HepG2 (cell line): ENCODE data around the gene AGPAT2. TPM values are rescaled to one million over a fixed set of nuclear protein-coding genes. Genes with fewer than 3 reads are reported as not detected.

Experiments
- AKAP8 ChIP-seq: sonication (generic); formaldehyde crosslinking; IDR thresholded peaks from 2 replicates; pipeline ENCODE4 v1.5.1; 2020; ENCODE audit warnings: mild to moderate bottlenecking, missing genetic modification reagents
- ARHGAP35 ChIP-seq: sonication (generic); formaldehyde crosslinking; IDR thresholded peaks from 2 replicates; pipeline ENCODE4 v1.9.0; 2022; ENCODE audit warnings: mild to moderate bottlenecking, inconsistent platforms, moderate library complexity, missing genetic modification reagents, borderline replicate concordance
- EEA1 ChIP-seq: sonication (generic); formaldehyde crosslinking; IDR thresholded peaks from 2 replicates; pipeline ENCODE4 v1.5.1; 2020; ENCODE audit warnings: mild to moderate bottlenecking, missing genetic modification reagents, borderline replicate concordance
- KLF16 ChIP-seq, 2 experiments: sonication (generic) in 1 of 2; formaldehyde crosslinking in 1 of 2; IDR thresholded peaks; 2 replicates each; pipeline versions ENCODE4 v1.6.1 to v1.8.0; 2016 to 2023; ENCODE audit warnings: missing genetic modification reagents in 2 of 2, missing compliant biosample characterization in 1 of 2
- MBNL3 ChIP-seq: fragments of 250-450 bp; sonication (Bioruptor Pico); conservative IDR thresholded peaks from 2 replicates; pipeline ENCODE4 v1.8.0; 2022; ENCODE audit warnings: mild to moderate bottlenecking, inconsistent platforms
- MEIS2 ChIP-seq: sonication (generic); formaldehyde crosslinking; IDR thresholded peaks from 2 replicates; pipeline ENCODE4 v1.9.0; 2021; ENCODE audit warnings: mild to moderate bottlenecking, missing genetic modification reagents
- NFYB ChIP-seq: sonication (generic); formaldehyde crosslinking; IDR thresholded peaks from 2 replicates; pipeline ENCODE4 v1.4.0; 2020; ENCODE audit warnings: missing genetic modification reagents
- PCBP2 ChIP-seq: fragments of 200-400 bp; formaldehyde crosslinking; optimal IDR thresholded peaks from 2 replicates; pipeline ENCODE3; 2018; ENCODE audit warnings: low read length, low read depth; ENCODE audit not compliant: poor library complexity, severe bottlenecking
- RFXAP ChIP-seq: sonication (generic); formaldehyde crosslinking; IDR thresholded peaks from 2 replicates; pipeline ENCODE4 v1.4.0; 2020; ENCODE audit warnings: missing genetic modification reagents, borderline replicate concordance
- SALL1 ChIP-seq: sonication (generic); formaldehyde crosslinking; IDR thresholded peaks from 2 replicates; pipeline ENCODE4 v1.8.0; 2022; ENCODE audit warnings: mild to moderate bottlenecking, missing genetic modification reagents
- TGIF2 ChIP-seq: IDR thresholded peaks from 2 replicates; pipeline ENCODE4 v1.6.1; 2016; ENCODE audit warnings: control low read depth, missing compliant biosample characterization
- WIZ ChIP-seq: sonication (generic); formaldehyde crosslinking; IDR thresholded peaks from 2 replicates; pipeline ENCODE4 v1.5.1; 2020; ENCODE audit warnings: mild to moderate bottlenecking, missing genetic modification reagents
- XRCC5 ChIP-seq: fragments of 200-400 bp; formaldehyde crosslinking; optimal IDR thresholded peaks from 2 replicates; pipeline ENCODE3; 2017; ENCODE audit warnings: mild to moderate bottlenecking, low read length
- ZC3H4 ChIP-seq: sonication (generic); formaldehyde crosslinking; IDR thresholded peaks from 2 replicates; pipeline ENCODE4 v1.4.0; 2020; ENCODE audit warnings: missing genetic modification reagents, borderline replicate concordance
- ZEB1 ChIP-seq: IDR thresholded peaks from 2 replicates; pipeline ENCODE4 v1.6.1; 2012; ENCODE audit warnings: mild to moderate bottlenecking, low read depth, inconsistent platforms; ENCODE audit not compliant: insufficient replicate concordance
- ZFP41 ChIP-seq: sonication (generic); formaldehyde crosslinking; IDR thresholded peaks from 2 replicates; pipeline ENCODE4 v1.4.0; 2020; ENCODE audit warnings: mild to moderate bottlenecking, missing genetic modification reagents, borderline replicate concordance
- ZNF225 ChIP-seq: sonication (generic); formaldehyde crosslinking; IDR thresholded peaks from 2 replicates; pipeline ENCODE4 v1.4.0; 2020; ENCODE audit warnings: mild to moderate bottlenecking, missing genetic modification reagents
- ZNF251 ChIP-seq: sonication (generic); formaldehyde crosslinking; IDR thresholded peaks from 2 replicates; pipeline ENCODE4 v1.9.0; 2021; ENCODE audit warnings: mild to moderate bottlenecking, missing genetic modification reagents
- ZNF607 ChIP-seq: sonication (generic); formaldehyde crosslinking; IDR thresholded peaks from 2 replicates; pipeline ENCODE4 v1.5.1; 2020; ENCODE audit warnings: missing genetic modification reagents, mild to moderate bottlenecking, borderline replicate concordance
- ZNF644 ChIP-seq: IDR thresholded peaks from 2 replicates; pipeline ENCODE4 v1.6.1; 2016; ENCODE audit warnings: low read depth
- ZNF788 ChIP-seq: sonication (generic); formaldehyde crosslinking; IDR thresholded peaks from 2 replicates; pipeline ENCODE4 v1.5.0; 2020; ENCODE audit warnings: mild to moderate bottlenecking, missing genetic modification reagents, borderline replicate concordance
- ZNF883 ChIP-seq: sonication (generic); formaldehyde crosslinking; IDR thresholded peaks from 2 replicates; pipeline ENCODE4 v1.5.1; 2020; ENCODE audit warnings: mild to moderate bottlenecking, missing genetic modification reagents; ENCODE audit errors: not compliant biosample characterization
- polyA plus RNA-seq, 8 experiments: library from polyadenylated mRNA; depleted of rRNA in 3 of 8; stranded (reverse) in 7 of 8; unstranded in 1 of 8; fragments of >200 nt; fragmentation: Illumina TruSeq in 4 of 8; extraction: Trizol in 4 of 8; gene quantifications; 2 replicates each; pipeline versions ENCODE4 v1.2.1 to v1.2.3, GENCODE V29; 2011 to 2016; ENCODE audit warnings: low read depth in 4 of 8, missing spikeins in 1 of 8, mixed read lengths in 1 of 8; ENCODE audit not compliant: insufficient read depth in 1 of 8
- total RNA-seq, 5 experiments: library from RNA; depleted of rRNA; stranded (reverse); fragments of >200 nt; fragmentation: Illumina TruSeq; extraction: Trizol; gene quantifications; 2 replicates each; pipeline ENCODE4 v1.2.3, GENCODE V29; 2016; ENCODE audit warnings: low read depth in 1 of 5
- TF ChIP-seq, protein P1 (sequence below): sonication (generic); formaldehyde crosslinking; IDR thresholded peaks from 2 replicates; pipeline ENCODE4 v1.8.1; 2023; ENCODE audit warnings: mild to moderate bottlenecking, inconsistent platforms, moderate library complexity, missing genetic modification reagents, borderline replicate concordance
- TF ChIP-seq, protein P2 (sequence below): sonication (generic); formaldehyde crosslinking; IDR thresholded peaks from 2 replicates; pipeline ENCODE4 v1.4.0; 2020; ENCODE audit warnings: missing genetic modification reagents
- TF ChIP-seq, protein P3 (sequence below): sonication (generic); formaldehyde crosslinking; conservative IDR thresholded peaks from 2 replicates; pipeline ENCODE4 v1.8.1; 2023; ENCODE audit warnings: missing genetic modification reagents

Gene AGPAT2
- total and polyA plus RNA-seq, 2 of the 13 experiments (the other 11 are each of a cell fraction or from before 2014, with no cell fraction given), result 3.9 to 25.8 TPM

DNA sequence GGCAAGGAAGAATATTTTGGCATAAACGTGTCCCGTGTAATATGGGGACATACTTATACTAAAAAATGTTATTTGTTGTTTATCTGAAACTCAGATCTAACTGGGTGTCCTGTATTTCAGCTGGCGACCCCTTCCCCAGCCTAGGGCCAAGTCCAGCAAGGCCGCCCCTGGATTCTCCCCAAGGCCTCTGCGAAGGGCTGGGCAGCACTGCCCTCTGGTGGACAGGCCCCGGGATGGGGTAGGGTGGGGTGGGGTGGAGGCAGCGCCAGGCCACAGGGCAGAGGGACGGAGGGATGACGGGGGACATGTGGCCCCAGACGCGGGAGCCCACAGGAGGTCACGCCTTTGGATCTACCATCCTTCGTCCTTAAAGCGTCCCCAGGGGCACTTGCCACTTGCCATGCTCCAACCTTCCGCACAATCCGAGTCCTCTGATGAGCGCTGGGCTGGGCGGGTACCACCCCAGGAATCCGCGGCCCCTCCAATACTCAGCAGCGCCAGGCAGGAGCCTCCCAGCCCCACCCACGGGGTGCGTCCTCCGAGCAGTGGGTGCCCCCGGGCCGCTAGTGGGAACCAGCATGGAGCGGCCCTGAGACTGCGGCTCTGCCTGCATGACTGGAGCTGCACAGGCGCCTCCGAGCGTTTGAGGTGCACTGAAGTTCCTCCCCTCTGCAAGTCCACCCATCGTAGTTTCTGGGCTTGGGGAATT, 7.1 kb upstream of the AGPAT2 start (continued):
- TF ChIP-seq WIZ (CRISPR knock-in tag) (no peak), ZNF644 (CRISPR knock-in tag) (no peak), EEA1 (no peak), ZEB1 (no peak), ZNF251 (CRISPR knock-in tag) (no peak), KLF16 (CRISPR knock-in tag; IDR thresholded peaks at IDR 0.05) (no peak), SALL1 (CRISPR knock-in tag) (no peak), AKAP8 (CRISPR knock-in tag) (no peak), XRCC5 (peak; percentile 16), ARHGAP35 (no peak), ZNF225 (no peak), ZNF607 (CRISPR knock-in tag) (no peak), MEIS2 (CRISPR knock-in tag) (0 out of 2 replicates have a peak, but pooled peaks have one; percentile 1), TGIF2 (no peak), ZNF883 (no peak), ZFP41 (CRISPR knock-in tag) (no peak), PCBP2 (no peak), ZC3H4 (CRISPR knock-in tag) (no peak), RFXAP (CRISPR knock-in tag) (no peak), NFYB (CRISPR knock-in tag) (no peak; the same call in 1 of the 2 replicates), ZNF788 (CRISPR knock-in tag) (no peak), MBNL3 (CRISPR knock-in tag) (no peak)
- TF ChIP-seq, protein P1, sequence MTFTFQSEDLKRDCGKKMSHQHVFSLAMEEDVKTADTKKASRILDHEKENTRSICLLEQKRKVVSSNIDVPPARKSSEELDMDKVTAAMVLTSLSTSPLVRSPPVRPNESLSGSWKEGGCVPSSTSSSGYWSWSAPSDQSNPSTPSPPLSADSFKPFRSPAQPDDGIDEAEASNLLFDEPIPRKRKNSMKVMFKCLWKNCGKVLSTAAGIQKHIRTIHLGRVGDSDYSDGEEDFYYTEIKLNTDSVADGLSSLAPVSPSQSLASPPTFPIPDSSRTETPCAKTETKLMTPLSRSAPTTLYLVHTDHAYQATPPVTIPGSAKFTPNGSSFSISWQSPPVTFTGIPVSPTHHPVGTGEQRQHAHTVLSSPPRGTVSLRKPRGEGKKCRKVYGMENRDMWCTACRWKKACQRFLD (CRISPR knock-in tag), result no peak
- TF ChIP-seq, protein P2, sequence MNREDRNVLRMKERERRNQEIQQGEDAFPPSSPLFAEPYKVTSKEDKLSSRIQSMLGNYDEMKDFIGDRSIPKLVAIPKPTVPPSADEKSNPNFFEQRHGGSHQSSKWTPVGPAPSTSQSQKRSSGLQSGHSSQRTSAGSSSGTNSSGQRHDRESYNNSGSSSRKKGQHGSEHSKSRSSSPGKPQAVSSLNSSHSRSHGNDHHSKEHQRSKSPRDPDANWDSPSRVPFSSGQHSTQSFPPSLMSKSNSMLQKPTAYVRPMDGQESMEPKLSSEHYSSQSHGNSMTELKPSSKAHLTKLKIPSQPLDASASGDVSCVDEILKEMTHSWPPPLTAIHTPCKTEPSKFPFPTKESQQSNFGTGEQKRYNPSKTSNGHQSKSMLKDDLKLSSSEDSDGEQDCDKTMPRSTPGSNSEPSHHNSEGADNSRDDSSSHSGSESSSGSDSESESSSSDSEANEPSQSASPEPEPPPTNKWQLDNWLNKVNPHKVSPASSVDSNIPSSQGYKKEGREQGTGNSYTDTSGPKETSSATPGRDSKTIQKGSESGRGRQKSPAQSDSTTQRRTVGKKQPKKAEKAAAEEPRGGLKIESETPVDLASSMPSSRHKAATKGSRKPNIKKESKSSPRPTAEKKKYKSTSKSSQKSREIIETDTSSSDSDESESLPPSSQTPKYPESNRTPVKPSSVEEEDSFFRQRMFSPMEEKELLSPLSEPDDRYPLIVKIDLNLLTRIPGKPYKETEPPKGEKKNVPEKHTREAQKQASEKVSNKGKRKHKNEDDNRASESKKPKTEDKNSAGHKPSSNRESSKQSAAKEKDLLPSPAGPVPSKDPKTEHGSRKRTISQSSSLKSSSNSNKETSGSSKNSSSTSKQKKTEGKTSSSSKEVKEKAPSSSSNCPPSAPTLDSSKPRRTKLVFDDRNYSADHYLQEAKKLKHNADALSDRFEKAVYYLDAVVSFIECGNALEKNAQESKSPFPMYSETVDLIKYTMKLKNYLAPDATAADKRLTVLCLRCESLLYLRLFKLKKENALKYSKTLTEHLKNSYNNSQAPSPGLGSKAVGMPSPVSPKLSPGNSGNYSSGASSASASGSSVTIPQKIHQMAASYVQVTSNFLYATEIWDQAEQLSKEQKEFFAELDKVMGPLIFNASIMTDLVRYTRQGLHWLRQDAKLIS (CRISPR knock-in tag), result no peak
- TF ChIP-seq, protein P3, sequence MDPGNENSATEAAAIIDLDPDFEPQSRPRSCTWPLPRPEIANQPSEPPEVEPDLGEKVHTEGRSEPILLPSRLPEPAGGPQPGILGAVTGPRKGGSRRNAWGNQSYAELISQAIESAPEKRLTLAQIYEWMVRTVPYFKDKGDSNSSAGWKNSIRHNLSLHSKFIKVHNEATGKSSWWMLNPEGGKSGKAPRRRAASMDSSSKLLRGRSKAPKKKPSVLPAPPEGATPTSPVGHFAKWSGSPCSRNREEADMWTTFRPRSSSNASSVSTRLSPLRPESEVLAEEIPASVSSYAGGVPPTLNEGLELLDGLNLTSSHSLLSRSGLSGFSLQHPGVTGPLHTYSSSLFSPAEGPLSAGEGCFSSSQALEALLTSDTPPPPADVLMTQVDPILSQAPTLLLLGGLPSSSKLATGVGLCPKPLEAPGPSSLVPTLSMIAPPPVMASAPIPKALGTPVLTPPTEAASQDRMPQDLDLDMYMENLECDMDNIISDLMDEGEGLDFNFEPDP (CRISPR knock-in tag), result no peak
